ACHN (cell line): Measurements from ENCODE around the gene SPOCK1.

Experiments
- DNase-seq: peaks from one replicate; pipeline ENCODE4 v3.0.0-alpha.2; 2015
- in situ Hi-C: cut with HindIII; loops from 2 replicates; pipeline ENCODE4 v1.10.0; 2017; ENCODE audit warnings: low sequenced_read_pairs, low pct_ligation_motif_present, low pct_unique_long_range_greater_than_20kb

The SPOCK1 gene

GRCh38 chr5:137209232-137209809 lies 289.8 kb downstream of the SPOCK1 start:
- DNase-seq, result no peak
- in situ Hi-C loops, result no loop called here

- in situ Hi-C loops, result no loop called here
Observed at GRCh38 chr5:137207023-137207760, 291.9 kb downstream of the SPOCK1 start.

GRCh38 chr5:137206030-137206715 lies 293.0 kb downstream of the SPOCK1 start:
- DNase-seq, result no peak
- in situ Hi-C loops, result no loop called here

More at GRCh38 chr5:137207023-137207760, 291.9 kb downstream of the SPOCK1 start:
- DNase-seq, result no peak

DNA sequence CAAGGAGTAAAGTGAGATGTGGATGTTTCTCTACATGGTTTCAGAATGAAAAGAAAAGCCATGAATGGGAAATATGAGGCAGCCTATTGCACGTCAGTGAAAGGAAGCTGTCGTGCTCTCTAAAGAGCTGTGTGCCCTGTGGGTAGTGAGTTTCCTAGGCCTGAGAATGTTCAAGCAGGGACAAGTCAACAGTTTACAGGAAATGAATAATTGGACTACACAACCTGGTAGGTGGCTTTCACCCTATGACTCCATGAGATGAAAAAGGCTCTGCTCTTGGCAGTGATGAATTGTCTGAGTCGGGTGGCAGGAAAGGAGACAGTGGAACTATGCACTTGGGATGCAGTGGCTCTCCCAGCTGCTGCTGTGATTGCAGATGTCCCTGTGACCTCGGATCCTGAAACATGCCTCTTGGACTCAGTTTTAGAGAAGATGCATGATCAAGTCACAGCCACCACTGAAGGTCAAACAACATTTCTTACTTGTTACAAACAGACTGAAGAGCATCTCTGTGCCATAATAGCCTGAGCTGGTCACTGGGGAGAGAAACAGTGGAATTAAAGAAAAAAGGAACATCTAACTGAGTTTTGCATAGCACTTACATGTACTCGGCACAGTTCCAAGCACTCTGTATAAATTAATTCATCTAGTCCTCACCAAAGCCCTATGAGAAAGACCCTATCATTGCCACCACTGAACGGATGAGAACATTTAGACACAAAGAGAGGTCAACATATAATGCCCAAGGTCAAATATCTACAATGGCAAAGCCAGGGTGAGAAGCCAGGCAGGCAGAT lies 293.7 kb downstream of the SPOCK1 start:
- no peak for DNase-seq
- in situ Hi-C loops, result no loop called here

DNA sequence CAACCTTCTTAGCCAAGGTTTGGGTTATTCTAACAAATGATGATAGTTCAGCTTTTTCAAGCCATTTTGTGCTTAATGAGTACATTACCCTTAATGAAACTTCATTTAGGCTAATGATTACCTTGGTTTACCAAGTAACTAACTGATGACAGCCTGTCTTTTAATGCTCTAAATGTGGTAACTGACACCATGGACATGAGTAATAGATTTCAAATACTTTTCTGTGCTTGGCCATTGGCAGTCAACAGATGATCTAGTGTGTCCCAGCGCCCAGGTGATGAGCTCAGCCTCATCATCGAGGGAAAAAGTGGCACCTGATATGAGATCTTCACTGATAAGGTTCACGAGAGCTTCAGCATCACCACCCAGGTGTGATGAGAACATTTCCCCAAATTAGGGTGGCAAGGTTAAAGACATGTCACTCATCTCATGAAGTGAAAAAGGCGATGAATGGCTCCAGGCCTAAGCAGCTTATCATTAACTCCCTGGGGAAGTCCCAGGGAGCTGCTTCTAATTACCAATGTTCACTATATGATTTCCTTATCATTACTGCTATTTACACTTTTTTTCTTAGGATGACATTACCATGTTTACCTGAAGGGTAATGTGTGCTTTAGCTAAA lies 296.0 kb downstream of the SPOCK1 start:
- no peak for DNase-seq
- in situ Hi-C loops, result no loop called here

GRCh38 chr5:137201876-137202275 lies 297.2 kb downstream of the SPOCK1 start:
- peak; percentile 38 for DNase-seq
- in situ Hi-C loops, result no loop called here

DNA sequence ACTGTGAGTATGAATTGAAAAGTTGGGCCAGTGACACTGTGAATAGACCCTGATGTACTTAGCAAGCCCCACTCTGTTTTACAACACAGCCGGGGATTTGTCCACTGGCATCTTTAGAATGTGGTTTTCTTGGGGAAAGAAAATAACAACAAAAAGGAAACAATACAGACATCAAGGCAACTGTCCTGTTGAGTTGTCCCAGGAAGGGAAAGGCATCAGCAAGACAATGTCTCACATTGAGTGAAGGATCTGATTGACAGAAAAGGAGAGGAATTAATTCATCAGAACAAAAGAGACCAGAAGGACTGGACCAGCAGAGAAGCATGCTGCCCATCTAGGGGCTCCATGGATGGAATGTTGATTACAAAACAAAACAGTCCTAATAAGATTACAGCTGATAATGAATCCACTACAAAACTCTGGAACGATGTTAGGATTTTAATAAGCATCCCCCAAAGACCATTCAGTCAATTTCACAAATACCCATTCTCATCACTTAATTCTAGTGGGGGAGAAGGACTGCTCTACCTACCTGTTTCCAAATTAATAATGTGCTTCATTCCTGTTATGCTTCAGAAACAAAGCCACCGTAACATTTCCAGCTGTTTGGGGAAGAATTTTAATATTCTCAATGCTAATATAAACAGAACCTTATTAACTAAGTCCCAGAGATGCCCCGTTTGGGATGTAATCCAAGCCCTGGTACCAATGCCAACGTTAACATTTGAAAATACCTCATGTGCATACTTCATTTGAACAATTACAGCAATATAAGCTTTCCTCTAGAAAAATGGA lies 298.0 kb downstream of the SPOCK1 start:
- DNase-seq, result no peak
- in situ Hi-C loops, result no loop called here

- DNase-seq, result peak; percentile 24
- in situ Hi-C loops, result no loop called here
Observed at GRCh38 chr5:137199966-137200365, 299.2 kb downstream of the SPOCK1 start.

- in situ Hi-C loops, result no loop called here
- no peak for DNase-seq
Observed at GRCh38 chr5:137199201-137199600, 299.9 kb downstream of the SPOCK1 start.

GRCh38 chr5:137195483-137195882 lies 303.6 kb downstream of the SPOCK1 start:
- DNase-seq, result no peak
- in situ Hi-C loops, result no loop called here

- no peak for DNase-seq
- in situ Hi-C loops, result no loop called here
Observed at GRCh38 chr5:137194300-137194699, 304.8 kb downstream of the SPOCK1 start.

- DNase-seq, result no peak
- in situ Hi-C loops, result no loop called here
Observed at GRCh38 chr5:137192293-137192743, 306.8 kb downstream of the SPOCK1 start.

GRCh38 chr5:137191179-137191578 lies 307.9 kb downstream of the SPOCK1 start:
- DNase-seq, result no peak
- in situ Hi-C loops, result no loop called here

DNA sequence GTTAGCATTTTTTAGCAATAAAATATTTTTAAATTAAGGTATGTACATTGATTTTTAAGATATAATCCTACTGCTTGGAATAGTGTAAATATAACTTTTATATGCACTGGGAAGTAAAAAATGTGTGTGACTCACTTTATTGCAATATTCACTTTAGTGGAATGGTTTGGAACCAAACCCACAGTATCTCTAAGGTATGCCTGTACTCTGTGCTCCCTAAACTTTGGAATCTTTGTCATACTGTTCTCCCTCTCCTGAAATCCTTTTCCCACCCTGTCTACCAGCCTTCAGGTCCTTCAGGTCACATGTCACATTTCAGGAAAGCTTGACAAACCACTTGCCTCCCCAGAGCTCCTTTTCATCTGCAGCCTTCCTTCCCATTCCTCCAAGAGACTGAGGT lies 308.7 kb downstream of the SPOCK1 start:
- no peak for DNase-seq
- in situ Hi-C loops, result no loop called here

DNA sequence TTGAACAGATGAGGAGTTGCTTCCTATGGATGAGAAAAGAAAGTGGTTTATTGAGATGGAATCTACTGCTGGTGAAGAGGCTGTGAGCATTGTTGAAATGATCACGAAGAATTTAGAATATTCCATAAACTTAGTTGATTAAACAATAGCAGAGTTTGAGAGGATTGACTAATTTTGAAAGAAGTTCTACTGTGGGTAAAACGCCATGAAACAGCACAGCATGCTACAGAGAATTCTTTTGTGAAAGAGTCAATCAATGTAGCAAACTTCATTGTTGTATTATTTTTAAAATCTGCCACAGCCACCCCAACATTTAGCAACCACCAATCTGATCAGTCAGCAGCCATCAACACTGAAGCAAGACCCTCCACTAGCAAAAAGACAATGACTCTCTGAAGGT lies 309.1 kb downstream of the SPOCK1 start:
- no peak for DNase-seq
- in situ Hi-C loops, result no loop called here

DNA sequence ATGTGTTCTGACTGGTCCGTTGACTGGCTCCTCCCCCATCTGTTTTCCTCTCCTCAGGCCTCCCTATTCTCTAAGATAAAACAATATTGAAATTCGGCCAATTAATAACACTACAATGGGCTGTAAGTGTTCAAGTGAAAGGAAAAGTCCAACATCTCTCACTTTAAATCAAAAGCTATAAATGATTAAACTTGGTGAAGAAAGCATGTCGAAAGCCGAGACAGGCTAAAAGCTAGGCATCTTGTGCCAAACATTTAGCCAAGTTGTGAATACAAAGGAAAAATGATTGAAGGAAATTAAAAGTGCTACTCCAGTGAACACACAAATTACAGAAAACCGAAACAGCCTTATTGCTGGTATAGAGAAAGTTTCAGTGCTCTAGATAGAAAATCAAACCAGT lies 310.6 kb downstream of the SPOCK1 start:
- in situ Hi-C loops, result no loop called here

GRCh38 chr5:137186759-137187461 lies 312.2 kb downstream of the SPOCK1 start:
- in situ Hi-C loops, result no loop called here
- no peak for DNase-seq

More for the DNA sequence above, 310.6 kb downstream of the SPOCK1 start:
- DNase-seq, result no peak
